Aorta (tissue), 5 donors: Measurements from ENCODE around the gene GULP1. TPM values are rescaled to one million over a fixed set of nuclear protein-coding genes. Genes with fewer than 3 reads are reported as not detected.

Experiments
- ATAC-seq: fragments of 200-7000 bp; cut with Tn5 transposase; one replicate; pipeline ENCODE4 v1.9.1; 2022; ENCODE audit warnings: moderate library complexity; ENCODE audit not compliant: low FRiP score
- DNase-seq, 2 donors: peaks; one replicate each; pipeline ENCODE4 v3.0.0-alpha.2; 2020
- H3K27ac ChIP-seq, 2 donors: one replicate each; pipeline ENCODE4 v1.5.1; 2013; ENCODE audit warnings: low read length in 2 of 2, mild to moderate bottlenecking in 2 of 2, moderate library complexity in 2 of 2, control low read depth in 1 of 2, inconsistent platforms in 1 of 2, low read depth in 1 of 2
- H3K27me3 ChIP-seq, 2 donors: one replicate each; pipeline ENCODE4 v1.6.1; 2013; ENCODE audit warnings: control low read depth in 1 of 2, low read length in 1 of 2, mild to moderate bottlenecking in 1 of 2, moderate library complexity in 1 of 2; ENCODE audit not compliant: insufficient read depth in 2 of 2, control insufficient read depth in 1 of 2
- H3K36me3 ChIP-seq, 2 donors: one replicate each; pipeline ENCODE4 v1.6.1; 2013; ENCODE audit warnings: control low read depth in 1 of 2, low read length in 1 of 2, mild to moderate bottlenecking in 1 of 2; ENCODE audit not compliant: insufficient read depth in 2 of 2, control insufficient read depth in 1 of 2
- H3K4me1 ChIP-seq, 2 donors: one replicate each; pipeline ENCODE4 v1.6.1; 2013; ENCODE audit warnings: low read length in 2 of 2, control low read depth in 1 of 2, mild to moderate bottlenecking in 1 of 2, moderate library complexity in 1 of 2; ENCODE audit not compliant: insufficient read depth in 2 of 2, control insufficient read depth in 1 of 2
- H3K4me3 ChIP-seq, 2 donors: one replicate each; pipeline ENCODE4 v1.5.1; 2013; ENCODE audit warnings: low read length in 2 of 2, control low read depth in 1 of 2, mild to moderate bottlenecking in 1 of 2
- H3K9me3 ChIP-seq: one replicate; pipeline ENCODE4 v1.6.1; 2013; ENCODE audit warnings: mild to moderate bottlenecking, low read length; ENCODE audit not compliant: control insufficient read depth
- WGBS, 2 donors: extraction: QIAGEN DNeasy Blood & Tissue Kit; methylation state at CpG; one replicate each; pipeline ENCODE4 v1.1.7; 2013; 5-methylcytosine and 5-hydroxymethylcytosine counted together
- intact Hi-C, 2 donors: fragments of 100-400 bp; cut with DNase I; formaldehyde crosslinking; loops; one replicate each; pipeline versions ENCODE4 v1.14.2 to v1.15.0; 2022
- polyA plus RNA-seq, 2 donors: library from polyadenylated mRNA; stranded (reverse); fragments of 200-250 nt; gene quantifications; one replicate each; pipeline ENCODE4 v1.2.3, GENCODE V29; 2013
- total RNA-seq, 2 donors: library from RNA; stranded (reverse); fragmentation: NEBNext Ultra II Directional; extraction: Animal tissue kit (Norgen Biotek cat#: 25700); gene quantifications; one replicate each; pipeline ENCODE4 v1.2.1, GENCODE V29; 2021
- donor health status: healthy with polysubstance abuse.
- donor health status: Bipolar disorder and iron deficiency.
- donor health status: DM: no; HTN: no; CAD: no.
- donor health status: DM: no; HTN: no; CAD: no.
- donor health status: DM: yes; HTN: yes; CAD: no.

GULP1 gene
- total and polyA plus RNA-seq, 4 donors = 60.2 to 74.8 (median 67.1) TPM

DNA sequence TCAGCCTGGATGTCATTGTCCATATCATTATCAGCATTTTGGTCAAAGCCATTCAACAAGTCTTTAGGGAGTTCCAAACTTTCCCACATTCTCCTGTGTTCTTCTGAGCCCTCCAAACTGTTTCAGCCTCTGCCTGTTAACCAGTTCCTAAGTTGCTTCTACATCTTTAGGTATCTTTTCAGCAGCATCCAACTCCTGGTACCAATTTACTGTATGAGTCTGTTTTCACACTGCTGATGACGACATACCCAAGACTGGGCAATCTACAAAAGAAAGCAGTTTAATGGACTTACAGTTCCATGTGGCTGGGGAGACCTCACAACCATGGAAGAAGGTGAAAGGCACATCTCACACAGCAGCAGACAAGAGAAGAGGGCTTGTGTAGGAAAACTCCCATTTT, 94.2 kb downstream of the GULP1 start:
- ATAC-seq (no peak), DNase-seq (no peak)
- 98 to 100% methylated on average over 1 of the region's 1 CpG for WGBS, 2 donors
- Histone ChIP-seq H3K27ac (no peak overlapping the region), H3K9me3 (no peaks in the 10 kb centered on the region), H3K27me3 (no peaks in the 10 kb centered on the region), H3K36me3 (peaks cover 5 to 6% of the 10 kb centered on the region in 2 donors), H3K4me1 (no peaks in the 10 kb centered on the region), H3K4me3 (no peak overlapping the region)
- intact Hi-C loops = loop anchor here in 1 of 2 donors (10.0 kb wide), 1 partner anchor 109 kb away; no protein-coding TSS in a partner anchor

DNA sequence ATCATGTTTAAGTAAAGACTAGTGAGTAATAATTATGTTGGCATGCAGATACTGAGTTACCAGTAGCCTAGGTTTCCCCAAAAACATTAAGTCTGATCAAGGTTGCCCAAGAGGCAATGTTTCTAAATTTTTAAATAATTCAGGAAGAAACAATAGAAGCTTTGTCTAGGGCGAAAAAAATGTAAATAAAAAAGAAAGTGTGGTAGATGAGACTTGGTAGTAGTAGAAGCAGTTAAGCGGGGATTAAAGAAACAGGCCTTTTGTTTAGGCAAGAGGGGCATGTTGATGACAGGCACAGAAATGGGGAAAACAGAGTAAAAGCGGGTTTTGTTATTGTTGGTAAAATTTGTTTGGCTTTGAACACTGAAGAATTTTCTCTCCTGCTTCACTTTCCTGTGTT, 97.2 kb downstream of the GULP1 start:
- ATAC-seq (no peak), DNase-seq (no peak)
- Histone ChIP-seq H3K27me3 (no peaks in the 10 kb centered on the region), H3K27ac (no peak overlapping the region), H3K4me3 (no peak overlapping the region), H3K9me3 (no peaks in the 10 kb centered on the region), H3K4me1 (no peaks in the 10 kb centered on the region), H3K36me3 (peaks cover 5 to 6% of the 10 kb centered on the region in 2 donors)
- WGBS, 2 donors = 70 to 78% methylated on average over 3 of the region's 3 CpGs
- intact Hi-C loops = loop anchor here in 1 of 2 donors (10.0 kb wide), 1 partner anchor 106 kb away; no protein-coding TSS in a partner anchor

DNA sequence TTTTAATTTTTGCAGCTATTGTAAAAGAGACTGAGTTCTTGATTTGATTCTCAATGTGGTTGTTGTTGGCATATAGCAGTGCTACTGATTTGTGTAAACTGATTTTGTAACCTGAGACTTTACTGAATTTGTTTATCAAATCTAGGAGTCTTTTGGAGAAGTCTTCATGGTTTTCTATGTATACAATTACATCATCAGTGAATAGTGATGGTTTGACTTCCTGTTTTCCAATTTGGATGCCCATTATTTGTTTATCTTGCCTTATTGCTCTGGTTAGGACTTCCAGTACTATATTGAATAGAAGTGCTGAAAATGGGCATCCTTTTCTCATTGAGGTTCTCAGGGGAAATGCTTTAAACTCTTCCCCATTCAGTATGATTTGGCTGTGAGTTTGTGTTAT, 99.7 kb downstream of the GULP1 start:
- H3K4me1 ChIP-seq = no peaks in the 10 kb centered on the region

DNA sequence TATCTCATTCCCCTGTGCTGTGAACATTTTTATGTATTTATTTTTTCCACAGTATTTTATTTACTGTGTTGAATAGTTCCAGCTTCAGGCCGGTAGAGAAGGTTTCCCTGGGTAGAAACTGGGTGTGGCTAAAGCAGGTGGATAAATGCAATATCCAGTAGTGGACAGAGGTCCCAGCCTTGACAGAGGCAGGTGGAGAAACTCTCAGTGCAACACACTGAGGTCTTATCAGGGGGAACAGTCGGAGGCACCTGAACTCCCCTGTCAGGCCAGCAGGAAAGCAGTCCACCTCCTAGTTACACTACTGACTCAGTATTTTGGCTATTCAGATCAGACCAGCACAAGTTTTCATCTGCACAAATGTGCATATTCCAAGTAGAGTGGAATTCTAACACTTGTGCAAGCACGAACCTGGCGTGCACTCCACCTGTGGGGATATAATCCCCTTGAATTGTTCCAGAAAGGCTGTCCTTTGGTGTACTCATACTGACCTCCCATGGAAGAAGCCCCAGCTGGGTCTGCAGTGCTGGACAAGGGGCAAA, 103.3 kb downstream of the GULP1 start:
- H3K4me1 ChIP-seq = no peaks in the 10 kb centered on the region
- no peak for DNase-seq
- intact Hi-C loops = no loop called here
- no peak for ATAC-seq
- H3K9me3 ChIP-seq = no peaks in the 10 kb centered on the region
- H3K27me3 ChIP-seq = no peaks in the 10 kb centered on the region
- H3K36me3 ChIP-seq = no peaks in the 10 kb centered on the region
- 91 to 93% methylated on average over 4 of the region's 4 CpGs for WGBS, 2 donors
- no peak overlapping the region for H3K27ac ChIP-seq
- no peak overlapping the region for H3K4me3 ChIP-seq

More for the DNA sequence above, 99.7 kb downstream of the GULP1 start:
- no peak for ATAC-seq
- DNase-seq = no peak
- Histone ChIP-seq H3K36me3 (no peaks in the 10 kb centered on the region), H3K4me3 (no peak overlapping the region), H3K27me3 (no peaks in the 10 kb centered on the region), H3K27ac (no peak overlapping the region), H3K9me3 (no peaks in the 10 kb centered on the region)
- intact Hi-C loops = no loop called here

DNA sequence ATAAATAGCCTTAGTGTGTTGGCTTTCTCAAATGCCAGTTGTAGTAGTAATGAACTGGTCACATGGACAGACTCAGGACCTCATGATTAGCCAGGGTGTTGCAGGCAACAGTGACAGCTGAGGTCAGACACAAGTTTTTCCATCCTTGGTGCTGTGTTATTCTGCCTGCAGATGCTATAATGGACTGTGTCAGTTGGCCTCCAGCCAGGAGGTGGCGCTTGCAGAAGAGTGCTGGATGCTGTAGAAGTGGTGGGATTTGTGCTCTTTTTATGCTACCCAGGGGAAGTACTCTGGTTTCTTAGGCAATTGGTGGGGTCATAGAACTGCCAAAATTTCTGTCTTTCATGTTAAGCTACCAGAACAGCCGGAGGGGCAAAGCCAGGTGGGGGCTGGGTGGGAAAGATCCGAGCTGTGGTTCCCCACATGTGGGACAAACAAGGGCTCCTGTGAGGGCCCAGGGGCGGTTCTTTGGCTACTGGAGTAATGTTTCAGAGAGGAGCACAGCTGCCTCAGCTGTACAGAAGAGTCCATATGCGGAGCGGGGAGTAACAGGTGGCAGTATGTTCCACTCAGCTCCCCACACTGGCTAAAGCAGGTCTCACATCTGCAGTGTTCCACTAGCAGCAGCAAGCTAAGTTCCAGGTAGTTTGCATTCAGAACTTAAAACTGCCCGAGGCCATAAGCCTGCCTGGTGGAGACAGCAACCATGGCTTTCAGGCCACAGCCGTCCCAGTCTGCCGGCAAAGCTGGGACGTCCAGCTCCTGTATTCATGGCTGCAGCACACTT, 104.4 kb downstream of the GULP1 start:
- Histone ChIP-seq H3K4me3 (no peak overlapping the region), H3K9me3 (no peaks in the 10 kb centered on the region), H3K36me3 (no peaks in the 10 kb centered on the region), H3K27ac (no peak overlapping the region), H3K27me3 (no peaks in the 10 kb centered on the region), H3K4me1 (no peaks in the 10 kb centered on the region)
- ATAC-seq (peak; percentile 55), DNase-seq (no peak)
- 94 to 95% methylated on average over 10 of the region's 10 CpGs for WGBS, 2 donors
- intact Hi-C loops = no loop called here

DNA sequence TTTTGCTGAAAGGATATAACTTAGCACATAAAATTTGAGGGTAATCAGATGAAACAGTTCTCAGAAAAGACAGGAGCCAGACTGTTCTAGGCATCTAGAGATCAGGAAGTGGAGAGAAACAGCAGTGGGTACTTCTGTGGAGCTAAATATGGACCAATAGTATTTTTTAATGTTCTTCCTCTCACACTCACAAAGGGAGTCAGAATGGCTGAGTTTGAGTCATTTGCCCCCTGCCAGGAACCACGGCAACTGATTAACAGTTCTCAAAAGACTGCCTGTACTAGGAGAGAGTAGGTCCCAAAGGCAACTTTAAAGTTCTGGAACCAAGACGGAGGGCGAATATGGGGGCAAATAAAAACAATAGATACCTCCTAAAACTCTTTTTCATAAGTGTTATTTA, 107.5 kb downstream of the GULP1 start:
- no peak for ATAC-seq
- intact Hi-C loops = no loop called here
- Histone ChIP-seq H3K36me3 (no peaks in the 10 kb centered on the region), H3K27me3 (no peaks in the 10 kb centered on the region), H3K4me1 (no peaks in the 10 kb centered on the region), H3K9me3 (no peaks in the 10 kb centered on the region), H3K4me3 (no peak overlapping the region), H3K27ac (no peak overlapping the region)
- no peak for DNase-seq
- 80 to 86% methylated on average over 3 of the region's 3 CpGs for whole genome bisulfite sequencing, 2 donors

DNA sequence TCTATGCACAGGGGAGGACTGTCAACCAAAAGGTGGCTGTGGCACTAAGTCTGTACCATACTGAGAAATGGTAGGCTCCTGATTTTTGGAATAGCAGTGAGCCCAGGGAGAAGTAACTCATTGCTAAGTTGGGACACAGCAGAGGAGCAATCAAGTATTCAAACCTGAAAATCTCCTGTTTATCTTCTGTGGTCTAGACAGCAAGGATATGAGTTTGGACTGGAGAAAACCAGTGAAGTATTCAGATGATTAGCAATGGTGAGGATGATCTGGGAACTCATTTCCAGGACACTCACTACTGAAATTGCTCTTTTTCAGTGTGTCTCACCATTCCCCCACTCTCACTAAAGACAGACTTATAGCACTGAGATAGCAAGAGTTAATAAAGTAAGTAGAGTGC, 112.0 kb downstream of the GULP1 start:
- DNase-seq = no peak
- ATAC-seq = no peak
- H3K4me1 ChIP-seq = no peaks in the 10 kb centered on the region
- H3K9me3 ChIP-seq = no peaks in the 10 kb centered on the region
- H3K27ac ChIP-seq = no peak overlapping the region
- H3K27me3 ChIP-seq = no peaks in the 10 kb centered on the region
- H3K36me3 ChIP-seq = no peaks in the 10 kb centered on the region
- H3K4me3 ChIP-seq = no peak overlapping the region
- intact Hi-C loops = no loop called here

DNA sequence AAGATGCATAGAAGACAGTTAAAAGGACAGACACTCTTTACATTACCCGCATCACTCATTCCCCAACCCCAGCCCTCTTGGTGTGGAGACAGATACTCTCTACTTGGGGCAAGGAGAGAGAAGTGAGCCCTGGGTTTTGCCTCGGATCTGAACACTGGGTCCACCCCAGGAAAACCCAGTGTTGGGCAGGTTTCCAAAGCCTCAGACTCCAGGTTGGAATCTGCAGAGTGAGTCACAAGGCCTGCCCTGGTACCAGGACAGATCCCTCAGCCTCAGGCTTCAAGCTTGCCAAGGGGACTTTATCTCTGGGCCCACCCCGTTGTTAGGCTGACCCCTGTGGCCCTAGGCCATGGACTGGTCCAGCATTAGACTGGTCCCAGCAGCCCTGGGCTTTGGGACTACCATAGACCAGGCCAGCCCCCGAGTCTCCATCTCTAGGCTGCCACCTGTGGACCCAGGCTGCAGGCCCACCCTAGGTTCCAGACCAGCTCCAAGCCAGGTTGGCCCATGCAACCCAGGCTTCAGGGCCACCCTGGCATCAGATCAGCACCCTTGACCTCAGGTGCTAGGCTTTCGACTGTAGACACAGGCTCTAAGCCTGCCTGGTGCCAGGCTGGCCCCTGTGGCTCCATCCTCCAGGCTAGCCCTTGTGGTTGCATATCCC, 112.8 kb downstream of the GULP1 start:
- peak; percentile 38 for ATAC-seq

DNA sequence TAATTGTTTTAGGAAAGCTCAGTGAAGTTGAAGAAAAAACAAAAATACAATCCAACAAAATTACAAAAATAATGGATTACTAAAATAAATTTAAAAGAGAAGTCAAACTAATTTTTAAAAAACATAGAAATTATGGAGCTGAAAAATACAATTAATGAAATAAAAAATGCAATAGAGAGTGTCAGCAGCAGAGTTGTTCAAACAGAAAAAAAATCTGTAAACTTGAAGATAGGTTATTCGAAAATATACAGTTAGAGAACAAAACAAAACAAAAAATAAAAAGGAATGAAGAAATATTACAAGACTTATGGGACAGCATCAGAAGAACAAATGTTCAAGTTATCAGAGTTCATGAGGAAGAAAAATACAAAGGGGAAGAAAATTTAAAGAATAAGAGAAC, 114.7 kb downstream of the GULP1 start:
- ATAC-seq (no peak), DNase-seq (no peak)
- Histone ChIP-seq H3K4me1 (no peaks in the 10 kb centered on the region), H3K4me3 (no peak overlapping the region), H3K27ac (no peak overlapping the region), H3K27me3 (no peaks in the 10 kb centered on the region), H3K36me3 (no peaks in the 10 kb centered on the region), H3K9me3 (no peaks in the 10 kb centered on the region)
- intact Hi-C loops = no loop called here
- 94 to 97% methylated on average over 1 of the region's 1 CpG for WGBS, 2 donors

More for the DNA sequence above, 112.8 kb downstream of the GULP1 start:
- no peak overlapping the region for H3K27ac ChIP-seq
- intact Hi-C loops = no loop called here
- H3K4me1 ChIP-seq = no peaks in the 10 kb centered on the region
- H3K27me3 ChIP-seq = no peaks in the 10 kb centered on the region
- WGBS, 2 donors = 73 to 77% methylated on average over 5 of the region's 5 CpGs
- no peaks in the 10 kb centered on the region for H3K36me3 ChIP-seq
- H3K4me3 ChIP-seq = no peak overlapping the region
- DNase-seq = no peak
- H3K9me3 ChIP-seq = no peaks in the 10 kb centered on the region
